Muscle of back (tissue), 11 donors: Measurements from ENCODE around the gene RHEX. TPM values are rescaled to one million over a fixed set of nuclear protein-coding genes. Genes with fewer than 3 reads are reported as not detected.
A peak's percentile ranks its signal among the peaks of the same experiment; 100 is the strongest.

Experiments used
- DNase-seq, 3 donors: peaks; one replicate each; pipeline versions ENCODE4 v3.0.0 to v3.0.0-alpha.2; 2013
- polyA plus RNA-seq, 10 donors: library from polyadenylated mRNA; unstranded; fragments of 120-200 nt; gene quantifications; one replicate each; pipeline ENCODE4 v1.2.1, GENCODE V29; 2013; ENCODE audit not compliant: insufficient read length in 10 of 10

The RHEX gene
- polyA plus RNA-seq, 10 donors = 0.22 to 1.3 (median 0.75) TPM

DNA sequence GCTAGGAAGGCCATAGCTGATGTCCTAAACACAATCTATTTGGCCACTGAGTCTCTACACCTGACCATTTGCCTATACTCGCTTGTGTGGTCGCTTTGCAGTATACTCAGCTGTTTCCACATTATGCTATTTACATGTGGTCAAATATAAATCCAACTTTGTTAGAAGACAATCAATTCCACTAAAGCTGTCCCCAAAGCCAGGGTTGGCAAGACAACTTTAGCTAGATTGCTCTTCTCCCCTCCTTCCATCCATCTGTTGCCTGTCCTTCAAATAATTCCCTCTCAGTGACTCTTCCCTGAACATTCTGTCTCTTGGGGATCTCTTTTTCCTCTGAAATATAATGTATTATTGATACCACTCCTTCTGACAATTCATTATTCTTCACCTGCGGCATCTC lies 34.1 kb downstream of the RHEX start:
- DNase-seq = no peak

- no peak for DNase-seq
Observed at GRCh38 chr1:206089341-206089740, 36.4 kb downstream of the RHEX start.

DNA sequence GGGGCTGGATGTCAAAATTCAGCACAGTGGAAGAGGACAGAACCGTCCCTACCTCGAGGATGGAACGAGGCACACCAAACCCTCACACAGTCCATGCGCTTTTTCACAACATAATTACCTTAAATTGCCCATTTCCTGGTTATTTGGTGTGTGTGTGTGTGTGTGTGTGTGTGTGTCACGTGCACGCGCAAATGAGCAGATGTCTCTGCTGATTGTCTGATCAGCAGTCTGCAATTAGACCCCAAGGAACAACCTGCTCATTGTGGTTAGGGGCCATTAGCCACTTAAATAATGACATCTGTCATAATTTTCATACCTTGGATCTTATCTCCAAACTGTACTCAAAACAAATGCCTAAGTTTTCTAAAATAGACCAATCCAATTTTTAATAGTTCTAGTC lies 41.1 kb downstream of the RHEX start:
- DNase-seq = no peak

DNA sequence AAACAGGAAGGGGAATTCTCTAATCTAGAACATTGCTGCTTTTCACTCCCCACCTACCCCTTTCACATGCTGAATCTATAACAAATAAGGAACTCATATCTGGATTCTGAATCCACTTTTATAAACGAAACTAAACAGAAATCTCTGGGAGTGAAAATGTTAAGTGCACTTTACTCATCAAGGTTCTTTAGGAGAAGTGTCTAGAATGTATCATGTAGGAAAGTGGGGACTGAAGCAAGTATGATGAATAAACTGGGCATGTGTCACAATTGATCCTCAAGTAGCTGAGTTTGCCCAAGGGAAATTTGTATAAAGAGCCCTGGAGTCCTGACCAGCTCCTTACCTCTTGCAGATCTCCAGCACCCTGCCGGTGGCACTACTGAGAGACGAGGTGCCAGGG lies 44.4 kb downstream of the RHEX start:
- no peak for DNase-seq

DNA sequence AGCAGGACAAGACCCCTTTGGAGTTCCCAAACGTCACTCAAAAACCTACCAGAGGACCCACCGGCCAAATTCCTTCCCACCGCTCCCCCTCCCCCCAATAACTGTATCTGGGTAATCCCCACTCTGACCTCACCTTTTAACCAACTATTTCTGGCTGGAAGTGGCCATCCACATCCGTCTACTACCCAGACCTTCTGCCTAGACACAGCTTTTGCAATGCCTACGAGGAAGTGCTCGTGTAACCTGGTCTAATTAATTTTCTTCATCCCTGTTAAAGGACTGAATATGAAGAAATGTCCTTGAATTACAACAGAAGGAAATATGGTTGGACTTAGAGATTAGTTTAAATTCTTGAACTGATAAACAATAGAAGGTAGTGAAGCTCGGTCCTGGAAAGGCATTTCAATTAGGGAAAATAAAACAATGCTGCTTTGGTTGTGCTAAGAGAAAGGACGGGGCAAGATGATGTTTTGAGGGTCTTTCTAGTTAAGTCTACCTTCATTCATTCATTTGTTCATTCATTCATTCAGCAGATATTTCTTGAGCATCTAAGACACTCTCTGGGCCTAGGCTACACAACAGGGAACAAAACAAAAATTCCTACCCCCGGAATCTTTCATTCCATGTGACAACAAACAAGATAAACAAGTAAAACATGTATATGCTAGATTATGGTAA lies 45.4 kb downstream of the RHEX start:
- DNase-seq = no peak

- DNase-seq = no peak
Observed at GRCh38 chr1:206100226-206100815, 47.3 kb downstream of the RHEX start.

- DNase-seq = no peak
Observed at GRCh38 chr1:206101351-206102045, 48.5 kb downstream of the RHEX start.

GRCh38 chr1:206102292-206102936 lies 49.4 kb downstream of the RHEX start:
- DNase-seq = no peak

GRCh38 chr1:206103979-206104378 lies 51.0 kb downstream of the RHEX start:
- no peak for DNase-seq

- DNase-seq = no peak
Observed at GRCh38 chr1:206105464-206105995, 52.6 kb downstream of the RHEX start.

GRCh38 chr1:206106328-206107167 lies 53.6 kb downstream of the RHEX start:
- peak; percentile 78 to 93 (median 90) for DNase-seq

DNA sequence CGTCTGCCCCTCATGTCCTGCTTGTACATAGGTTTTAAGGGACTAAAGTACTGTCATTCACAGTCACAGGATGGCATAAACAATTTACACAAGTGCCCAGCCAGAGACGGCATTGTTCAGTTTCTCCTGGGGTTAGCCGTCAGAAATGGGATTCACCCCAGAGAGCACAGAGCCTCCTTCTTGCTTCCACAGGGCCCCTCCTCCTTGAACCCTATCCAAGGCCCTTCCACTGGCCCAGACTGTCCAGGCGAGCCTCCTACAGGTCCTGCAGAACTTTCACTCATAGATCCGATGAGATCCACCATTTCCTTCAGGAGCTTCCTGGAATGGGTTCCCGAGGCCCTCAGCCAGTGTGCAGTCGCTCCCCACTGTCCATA lies 54.2 kb downstream of the RHEX start:
- DNase-seq = no peak

DNA sequence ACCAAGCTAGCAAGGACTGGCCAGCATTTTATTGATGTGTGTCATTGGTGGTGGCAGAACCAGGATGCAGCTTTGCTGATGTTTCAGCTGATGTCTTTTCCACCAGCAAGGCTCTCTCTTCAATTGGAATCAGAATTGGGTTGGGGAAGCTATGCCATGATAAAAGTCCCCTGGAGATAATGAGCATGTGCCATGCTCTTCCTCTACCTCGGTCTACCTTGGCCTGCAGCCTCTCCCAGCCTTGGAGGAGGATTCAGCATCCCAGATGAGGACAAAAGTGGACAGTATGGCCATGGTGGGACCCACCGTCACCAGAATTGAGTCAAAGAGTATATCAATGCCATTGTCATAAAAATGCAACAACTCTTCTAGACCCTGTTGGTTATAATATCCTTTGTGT lies 55.7 kb downstream of the RHEX start:
- DNase-seq = no peak

GRCh38 chr1:206109718-206110117 lies 56.7 kb downstream of the RHEX start:
- no peak for DNase-seq

GRCh38 chr1:206110161-206110560 lies 57.2 kb downstream of the RHEX start:
- DNase-seq = no peak

- no peak for DNase-seq
Observed at GRCh38 chr1:206110820-206111219, 57.8 kb downstream of the RHEX start.

GRCh38 chr1:206111271-206111927 lies 58.4 kb downstream of the RHEX start:
- DNase-seq = no peak

- DNase-seq = no peak
Observed at GRCh38 chr1:206112600-206113301, 59.8 kb downstream of the RHEX start.

DNA sequence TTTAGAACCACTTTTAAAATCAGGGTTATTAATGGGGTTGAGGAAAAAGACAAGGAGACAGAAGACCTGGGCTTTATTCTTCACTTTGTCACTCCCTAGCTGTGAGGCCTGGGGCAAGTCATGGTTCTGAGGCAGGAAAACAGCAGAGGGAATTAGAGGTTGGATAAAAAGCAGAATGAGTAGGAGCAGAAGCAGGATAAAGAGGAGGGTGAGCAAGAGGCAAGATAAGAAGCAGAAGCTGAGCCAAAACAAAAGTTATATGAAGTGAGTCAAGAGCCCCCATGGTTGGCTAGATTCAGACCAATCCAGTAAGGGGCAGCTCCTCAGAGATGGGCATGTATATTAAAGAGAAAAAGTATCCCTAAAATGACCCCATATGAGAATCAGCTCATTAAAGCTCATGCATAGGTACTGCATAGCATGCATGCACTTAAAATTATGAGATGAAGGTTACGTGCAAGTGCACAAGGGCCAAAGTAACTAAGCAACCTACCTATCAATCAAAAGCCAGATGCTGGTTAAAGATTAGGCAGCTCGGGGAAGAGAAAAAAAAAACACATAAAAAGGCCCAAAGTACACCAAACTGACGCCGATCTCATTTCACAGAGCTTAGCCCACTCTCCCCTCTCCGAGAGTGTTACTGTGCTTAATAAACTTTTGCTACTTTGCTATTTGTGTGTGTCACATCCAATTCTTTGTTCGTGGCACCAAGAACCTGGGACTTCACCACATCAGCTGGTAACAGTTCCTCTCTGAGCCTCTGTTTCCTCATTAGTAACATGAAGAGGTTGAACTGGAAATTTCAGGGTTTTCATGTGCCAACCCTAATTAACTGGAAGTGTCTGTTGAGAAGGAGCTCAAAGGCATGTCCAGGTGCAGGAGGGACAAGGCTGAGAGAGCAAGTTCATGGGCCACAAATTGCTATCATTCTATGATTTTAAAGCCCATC lies 62.0 kb downstream of the RHEX start:
- DNase-seq = no peak
